ENCODE data around the gene NDUFC2. TPM values are rescaled to one million over a fixed set of nuclear protein-coding genes. Genes with fewer than 3 reads are reported as not detected.

Gene NDUFC2
- total RNA-seq, 2 experiments from 2014 or later: 218 to 219 TPM

GRCh38 chr11:78080818-78081495 is 1.3 kb upstream of the NDUFC2 start:
- ChIA-PET CTCF (no interaction called here), POLR2A (no interaction called here)

GRCh38 chr11:78080084-78080817 is 589 bp upstream of the NDUFC2 start:
- ChIA-PET POLR2A (no interaction called here), CTCF (interaction anchor here (0.8 to 1.0 kb wide), 3 partner anchors 24 to 85 kb away, joined by 3 read pairs; no protein-coding TSS in a partner anchor)

GRCh38 chr11:78078218-78079167 is 1.2 kb downstream of the NDUFC2 start:
- POLR2A ChIA-PET: interaction anchor here (0.6 to 1.0 kb wide), 5 partner anchors 39 to 266 kb away, joined by 3 to 7 read pairs (median 3); partner anchors contain the start of genes ALG8, INTS4, KCTD21 and USP35
- CTCF ChIA-PET: interaction anchor here (1.2 kb wide), 1 partner anchor 110 kb away, joined by 4 read pairs; the partner anchor contains the start of genes KCTD21 and USP35

DNA sequence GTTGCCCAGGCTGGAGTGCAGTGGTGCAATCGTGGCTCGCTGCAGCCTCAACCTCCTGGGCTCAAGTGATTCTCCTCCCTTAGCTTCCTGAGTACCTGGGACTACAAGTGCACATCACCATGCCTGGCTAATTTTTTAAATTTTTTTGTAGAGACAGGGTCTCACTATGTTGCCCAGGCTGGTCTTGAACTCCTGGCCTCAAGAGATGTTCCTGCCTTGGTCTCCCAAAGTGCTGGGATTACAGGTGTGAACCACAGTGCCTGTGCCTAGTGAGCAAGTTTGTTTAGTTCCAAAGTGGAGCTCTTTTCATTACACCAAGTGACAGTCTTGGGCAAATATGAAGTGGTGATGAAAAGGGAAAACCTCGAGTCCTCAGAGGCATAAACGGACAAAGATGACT is 2.1 kb downstream of the NDUFC2 start:
- POLR2A ChIA-PET: interaction anchor here (0.6 kb wide), 1 partner anchor 473 kb away, joined by 3 read pairs; no protein-coding TSS in a partner anchor
- CTCF ChIA-PET: interaction anchor here (1.2 kb wide), 1 partner anchor 111 kb away, joined by 4 read pairs; the partner anchor contains the start of genes KCTD21 and USP35

GRCh38 chr11:78076733-78077403 is 2.8 kb downstream of the NDUFC2 start:
- CTCF ChIA-PET: no interaction called here

DNA sequence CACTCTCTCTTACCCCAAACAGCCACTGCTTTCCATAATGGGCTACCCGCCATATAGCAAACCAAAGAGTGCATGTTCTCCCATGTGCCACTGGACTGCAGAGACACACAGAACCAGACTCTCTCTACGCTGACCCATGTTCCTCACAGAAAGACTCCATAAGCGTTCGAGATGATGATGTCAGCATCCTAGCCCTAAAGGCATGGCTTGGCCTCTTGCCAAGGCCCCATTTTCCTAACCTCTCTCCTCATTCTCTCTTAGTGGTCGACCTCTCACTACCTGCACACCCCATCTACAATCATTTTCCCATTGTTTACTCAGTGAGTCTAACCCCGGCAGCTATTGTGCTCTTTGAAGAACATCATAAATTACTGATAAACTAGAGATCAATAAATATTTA is 4.9 kb downstream of the NDUFC2 start:
- POLR2A ChIA-PET: no interaction called here
- CTCF ChIA-PET: interaction anchor here (1.0 kb wide), 1 partner anchor 29 kb away, joined by 4 read pairs; no protein-coding TSS in a partner anchor

More at GRCh38 chr11:78076733-78077403, 2.8 kb downstream of the NDUFC2 start:
- POLR2A ChIA-PET: interaction anchor here (0.6 kb wide), 2 partner anchors 79 to 472 kb away, joined by 3 read pairs; no protein-coding TSS in a partner anchor

DNA sequence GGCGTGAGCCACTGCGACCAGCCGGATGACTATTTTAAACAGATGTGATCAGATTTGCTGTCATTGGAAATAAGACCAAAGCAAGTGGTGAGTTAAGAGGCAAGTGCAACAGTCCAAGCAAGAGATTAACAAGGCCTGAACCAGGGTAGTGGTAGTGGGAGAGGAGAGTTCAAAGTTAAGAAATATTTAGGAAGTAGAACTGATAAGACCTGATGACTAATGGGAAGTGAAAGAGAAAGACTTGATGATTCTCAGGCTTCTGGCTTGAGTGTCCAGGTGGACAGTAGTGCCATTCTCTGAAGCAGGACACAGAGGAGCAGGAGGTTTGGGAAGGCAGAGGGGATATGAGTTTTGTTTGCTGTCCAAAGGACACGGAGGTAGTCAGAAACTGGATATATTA is 7.2 kb downstream of the NDUFC2 start:
- POLR2A ChIA-PET: no interaction called here
- CTCF ChIA-PET: no interaction called here

- POLR2A ChIA-PET: no interaction called here
- CTCF ChIA-PET: no interaction called here
Observed at GRCh38 chr11:78071717-78072116, 7.9 kb downstream of the NDUFC2 start.

DNA sequence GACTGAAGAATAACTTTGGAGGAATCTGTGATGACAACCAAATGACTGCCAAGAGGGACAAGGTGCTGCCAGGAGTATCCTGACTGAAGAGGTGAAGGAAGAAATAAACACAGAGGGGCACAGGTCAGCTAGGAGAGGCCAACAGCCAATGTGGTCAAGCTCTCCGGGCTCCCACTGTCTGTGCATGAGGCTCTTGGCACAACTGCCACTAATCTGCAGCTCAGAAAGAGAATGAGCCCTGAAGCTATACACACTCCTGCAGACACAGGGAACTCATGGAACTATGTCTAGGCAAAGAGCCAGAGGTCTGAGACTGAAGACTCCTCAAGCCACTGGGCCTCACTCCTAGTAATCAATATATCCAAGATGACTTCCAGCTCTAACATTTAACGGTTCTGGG is 9.0 kb downstream of the NDUFC2 start:
- CTCF ChIA-PET: no interaction called here
- POLR2A ChIA-PET: no interaction called here

DNA sequence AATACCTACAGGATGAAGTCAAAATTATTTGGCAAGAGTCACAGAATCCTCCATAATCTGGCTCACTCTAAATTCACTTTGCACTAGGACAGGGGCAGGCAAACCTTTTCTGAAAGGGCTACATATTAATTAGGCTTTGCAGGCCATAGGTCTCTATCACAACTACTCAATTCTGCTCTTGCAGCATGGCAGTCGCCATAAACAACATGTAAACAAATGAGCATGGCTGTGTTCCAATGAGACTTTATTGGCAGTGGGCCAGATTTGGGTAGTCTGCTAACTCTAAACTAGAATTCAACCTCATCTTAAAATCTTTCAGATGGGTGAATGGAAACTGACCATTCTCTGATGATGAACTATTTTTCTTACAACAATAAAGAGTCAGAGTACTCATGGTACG is 10.2 kb downstream of the NDUFC2 start:
- ChIA-PET CTCF (interaction anchor here (1.0 kb wide), 1 partner anchor 24 kb away, joined by 3 read pairs; no protein-coding TSS in a partner anchor), POLR2A (no interaction called here)

DNA sequence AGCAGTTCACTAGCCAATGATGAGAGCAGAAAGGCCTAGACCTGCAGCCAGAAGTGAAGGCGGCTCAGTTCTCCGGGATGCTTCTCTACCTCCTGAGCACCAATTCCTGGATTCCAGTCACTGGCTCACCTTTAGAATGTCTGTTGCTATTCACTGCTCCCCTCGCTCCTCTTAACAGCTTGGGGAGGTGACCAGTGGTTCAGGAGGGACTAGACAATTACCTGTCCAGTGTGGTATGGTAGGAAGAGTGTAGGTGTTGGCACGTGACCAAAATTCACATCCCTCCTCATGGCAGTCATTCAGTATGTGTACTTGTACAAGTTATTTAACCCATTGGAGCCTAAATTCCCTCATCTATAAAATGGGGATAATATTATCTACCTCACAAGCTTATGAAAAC is 12.0 kb downstream of the NDUFC2 start:
- CTCF ChIA-PET: no interaction called here
- POLR2A ChIA-PET: interaction anchor here (0.6 kb wide), 1 partner anchor 379 kb away, joined by 3 read pairs; no protein-coding TSS in a partner anchor

DNA sequence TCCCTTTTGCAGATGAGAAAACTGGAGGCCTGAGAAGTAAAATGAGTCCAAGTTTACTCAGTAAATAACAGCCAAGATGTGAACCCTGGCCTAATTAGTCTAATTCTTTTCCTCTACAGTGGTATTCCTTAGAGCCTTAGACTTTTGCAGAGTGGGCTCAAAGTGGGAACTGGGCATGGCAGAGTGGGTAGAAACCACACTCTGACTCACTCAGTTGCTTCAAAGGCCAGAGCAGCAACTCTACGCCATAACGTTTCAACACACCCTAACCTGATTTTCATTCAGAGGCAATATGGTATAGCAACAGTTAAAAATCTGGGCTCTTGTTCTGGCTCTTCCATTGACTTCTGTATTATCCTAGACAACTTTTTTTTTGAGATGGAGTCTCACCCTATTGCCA is 13.2 kb downstream of the NDUFC2 start:
- CTCF ChIA-PET: interaction anchor here (0.7 kb wide), 1 partner anchor 32 kb away, joined by 3 read pairs; no protein-coding TSS in a partner anchor

GRCh38 chr11:78065203-78065602 is 14.5 kb downstream of the NDUFC2 start:
- POLR2A ChIA-PET: no interaction called here

More for the DNA sequence above, 13.2 kb downstream of the NDUFC2 start:
- POLR2A ChIA-PET: no interaction called here

DNA sequence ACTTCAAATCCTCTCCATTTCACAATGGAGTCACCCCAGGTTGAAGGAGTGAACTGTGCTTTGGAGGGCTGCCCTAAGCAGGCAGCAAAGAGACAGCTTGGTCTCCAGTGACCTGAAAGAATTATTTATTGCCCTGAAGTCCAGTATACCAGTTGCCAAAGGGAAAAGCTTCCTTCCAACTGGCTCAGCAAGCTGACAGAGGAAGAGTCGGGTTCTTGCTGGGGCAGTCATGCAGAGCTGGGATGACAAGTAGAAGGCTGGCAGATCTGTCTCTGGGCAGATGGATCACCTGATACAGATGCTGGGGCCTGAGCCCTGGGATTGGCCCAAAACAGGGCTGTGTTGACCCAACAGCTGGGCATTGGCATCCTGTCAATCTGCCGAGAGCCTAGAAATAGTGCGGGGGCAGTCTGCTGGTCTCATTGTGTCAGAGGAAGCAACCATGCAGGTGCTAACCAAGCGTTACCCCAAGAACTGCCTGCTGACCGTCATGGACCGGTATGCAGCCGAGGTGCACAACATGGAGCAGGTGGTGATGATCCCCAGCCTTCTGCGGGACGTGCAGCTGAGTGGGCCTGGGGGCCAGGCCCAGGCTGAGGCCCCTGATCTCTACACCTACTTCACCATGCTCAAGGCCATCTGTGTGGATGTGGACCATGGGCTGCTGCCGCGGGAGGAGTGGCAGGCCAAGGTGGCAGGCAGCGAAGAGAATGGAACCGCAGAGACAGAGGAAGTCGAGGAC is 16.1 kb downstream of the NDUFC2 start, which contains the start of gene THRSP:
THRSP (plus strand) TSS at position 422 of the 742 bp plus-strand sequence; CDS start at position 443, 21 bp downstream.
- CTCF ChIA-PET: interaction anchor here (0.9 kb wide), 1 partner anchor 18 kb away, joined by 3 read pairs; no protein-coding TSS in a partner anchor
- POLR2A ChIA-PET: no interaction called here

More at GRCh38 chr11:78065203-78065602, 14.5 kb downstream of the NDUFC2 start:
- CTCF ChIA-PET: interaction anchor here (1.0 kb wide), 1 partner anchor 65 kb away, joined by 4 read pairs; no protein-coding TSS in a partner anchor

DNA sequence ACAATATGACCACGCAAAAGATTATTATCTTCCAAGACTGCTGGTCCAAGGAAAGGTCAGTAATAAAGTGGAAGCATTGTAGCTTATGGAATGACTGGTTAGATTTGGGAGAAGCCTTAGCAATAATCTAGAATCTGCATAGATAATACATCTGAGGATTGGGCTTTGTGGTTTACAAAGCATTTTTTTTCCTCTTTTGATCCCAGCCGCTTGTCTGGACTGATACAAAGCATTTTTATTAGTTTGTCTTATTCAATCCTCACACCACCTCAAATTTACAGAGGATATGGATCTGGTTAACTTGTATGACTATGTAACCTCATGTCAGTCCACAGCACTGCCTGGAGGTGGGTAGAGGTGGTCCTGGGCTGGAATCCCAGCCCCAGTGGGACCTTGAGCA is 17.0 kb downstream of the NDUFC2 start:
- CTCF ChIA-PET: no interaction called here
- POLR2A ChIA-PET: no interaction called here

DNA sequence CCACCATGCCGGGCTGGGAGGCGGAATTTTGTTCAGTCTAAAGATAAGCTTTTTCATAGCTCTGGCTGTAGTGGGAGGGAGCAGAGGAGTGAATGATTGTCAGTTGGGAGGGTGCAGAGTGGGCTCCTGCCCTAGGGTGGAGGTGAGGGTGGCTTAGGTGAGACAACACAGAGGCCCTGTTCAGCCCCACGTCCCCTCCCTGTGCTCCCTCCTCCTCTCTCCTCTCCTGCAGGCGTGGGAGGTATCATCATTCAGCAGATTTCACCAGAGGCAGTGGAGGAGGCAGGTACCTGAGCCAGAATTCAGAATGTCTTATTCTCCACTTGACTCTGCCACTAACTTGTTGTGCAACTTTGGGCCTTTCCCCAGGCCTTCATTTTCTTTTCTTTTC is 17.7 kb downstream of the NDUFC2 start:
- ChIA-PET POLR2A (no interaction called here), CTCF (no interaction called here)

- POLR2A ChIA-PET: no interaction called here
- CTCF ChIA-PET: no interaction called here
Observed at GRCh38 chr11:78061088-78061920, 18.4 kb downstream of the NDUFC2 start.

Data from activated CD8-positive, alpha-beta memory T cell treated with anti-CD3 and anti-CD28 coated beads for 36 hours (primary cell).